ENCODE measurements around the gene TCF19.

TCF19 gene

DNA sequence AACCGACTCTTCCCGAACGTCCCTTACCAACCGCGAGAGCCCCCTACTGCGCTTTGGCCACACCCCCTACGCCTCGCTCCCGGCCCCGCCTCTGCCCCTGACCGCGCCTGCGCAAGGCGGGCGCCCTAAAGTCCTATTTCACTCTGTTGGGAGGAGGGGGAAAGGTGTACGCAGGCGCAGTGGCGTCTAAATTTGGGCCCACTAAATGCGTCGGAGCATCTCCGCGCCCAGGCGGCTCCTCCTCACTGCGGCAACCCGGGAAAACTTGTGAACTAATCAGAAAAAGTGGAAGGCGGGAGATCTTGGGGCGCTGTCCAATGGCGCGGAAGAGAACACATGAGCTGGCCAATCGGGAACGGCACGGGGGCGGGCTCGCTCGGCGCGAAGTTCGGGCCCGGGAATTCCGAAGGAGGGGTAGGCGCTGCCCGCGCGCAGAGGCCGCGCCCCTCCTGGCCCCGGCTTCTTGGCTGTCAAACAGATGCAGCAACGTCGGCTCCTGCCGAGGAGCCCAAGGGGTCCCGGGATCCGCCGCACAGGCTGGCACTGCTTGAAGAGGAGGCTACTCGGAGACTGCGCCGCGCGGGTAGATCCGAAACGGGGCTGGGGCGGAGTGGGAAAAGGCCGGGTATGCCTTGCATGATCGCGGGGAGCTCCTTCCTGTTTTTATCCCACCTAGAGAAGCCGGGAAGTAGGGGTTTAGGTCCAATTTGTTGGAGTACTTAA lies at the start of gene TCF19:
TCF19 (plus strand) TSS at position 450 of the 723 bp plus-strand sequence. CDS start 881 bp downstream, outside the sequence.
- DNase-seq: peak; percentile 99

GRCh38 chr6:31110825-31111582 lies 47.4 kb upstream of the TCF19 start:
- no peak for DNase-seq

- no peak for DNase-seq
Observed at GRCh38 chr6:31111712-31112111, 46.7 kb upstream of the TCF19 start.

- DNase-seq: no peak
Observed at GRCh38 chr6:31112478-31112877, 45.9 kb upstream of the TCF19 start, which contains the start of gene C6orf15. C6orf15 (minus strand) TSS chr6:31112575; CDS start chr6:31112555, 20 bp downstream.

DNA sequence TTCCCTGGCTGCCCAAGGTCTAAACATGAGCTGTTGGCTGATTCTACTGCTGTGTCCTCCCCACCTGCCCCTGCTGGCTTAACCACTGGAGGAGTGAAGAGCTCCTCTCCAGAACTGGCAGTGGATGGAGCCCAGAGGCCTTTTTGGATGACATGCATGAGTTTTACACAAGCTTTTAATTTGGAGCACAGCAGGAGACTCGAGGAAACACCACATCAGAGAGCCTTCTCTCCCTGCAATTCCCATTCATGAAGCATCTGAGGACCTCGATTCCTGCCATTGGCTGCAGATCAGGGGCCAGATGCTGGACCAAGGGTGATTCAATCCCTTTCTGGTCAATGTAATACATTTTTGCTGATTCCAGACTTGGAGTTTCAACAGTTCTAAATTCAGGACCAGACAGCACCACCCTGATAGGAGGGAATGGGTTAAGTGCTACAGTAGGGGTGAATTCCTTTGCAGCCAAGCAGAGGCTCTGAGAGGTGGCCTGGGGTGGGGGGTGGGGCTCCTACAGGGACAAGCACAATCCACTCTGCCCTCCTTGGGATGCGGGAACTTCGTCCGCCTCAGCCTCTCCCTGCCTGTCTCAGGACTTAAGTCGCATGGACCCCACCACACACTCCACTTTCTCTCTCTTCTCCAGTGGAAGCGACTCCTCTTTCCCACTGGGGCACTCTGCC lies 44.4 kb upstream of the TCF19 start:
- no peak for DNase-seq

DNA sequence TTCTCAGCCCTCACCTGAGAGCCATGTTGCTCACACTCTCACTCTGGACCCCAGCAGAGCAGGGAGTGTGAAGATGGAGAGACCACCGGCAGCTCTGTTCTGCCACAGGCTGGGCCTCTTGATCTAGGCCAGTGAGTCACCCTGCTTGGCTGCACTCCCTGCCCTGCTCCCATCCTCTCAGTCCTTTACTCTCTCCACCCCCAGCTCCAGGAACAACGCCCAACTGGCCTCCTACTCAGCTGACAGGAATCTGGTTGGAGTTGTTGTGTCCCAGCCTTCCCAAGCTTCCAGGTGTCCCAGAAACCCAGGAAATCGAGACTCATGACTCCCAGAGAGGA lies 43.9 kb upstream of the TCF19 start, which contains the start of gene PSORS1C1:
PSORS1C1 (plus strand) TSS at position 260 of the 338 bp plus-strand sequence. CDS start 14,833 bp downstream, outside the sequence.
- no peak for DNase-seq

DNA sequence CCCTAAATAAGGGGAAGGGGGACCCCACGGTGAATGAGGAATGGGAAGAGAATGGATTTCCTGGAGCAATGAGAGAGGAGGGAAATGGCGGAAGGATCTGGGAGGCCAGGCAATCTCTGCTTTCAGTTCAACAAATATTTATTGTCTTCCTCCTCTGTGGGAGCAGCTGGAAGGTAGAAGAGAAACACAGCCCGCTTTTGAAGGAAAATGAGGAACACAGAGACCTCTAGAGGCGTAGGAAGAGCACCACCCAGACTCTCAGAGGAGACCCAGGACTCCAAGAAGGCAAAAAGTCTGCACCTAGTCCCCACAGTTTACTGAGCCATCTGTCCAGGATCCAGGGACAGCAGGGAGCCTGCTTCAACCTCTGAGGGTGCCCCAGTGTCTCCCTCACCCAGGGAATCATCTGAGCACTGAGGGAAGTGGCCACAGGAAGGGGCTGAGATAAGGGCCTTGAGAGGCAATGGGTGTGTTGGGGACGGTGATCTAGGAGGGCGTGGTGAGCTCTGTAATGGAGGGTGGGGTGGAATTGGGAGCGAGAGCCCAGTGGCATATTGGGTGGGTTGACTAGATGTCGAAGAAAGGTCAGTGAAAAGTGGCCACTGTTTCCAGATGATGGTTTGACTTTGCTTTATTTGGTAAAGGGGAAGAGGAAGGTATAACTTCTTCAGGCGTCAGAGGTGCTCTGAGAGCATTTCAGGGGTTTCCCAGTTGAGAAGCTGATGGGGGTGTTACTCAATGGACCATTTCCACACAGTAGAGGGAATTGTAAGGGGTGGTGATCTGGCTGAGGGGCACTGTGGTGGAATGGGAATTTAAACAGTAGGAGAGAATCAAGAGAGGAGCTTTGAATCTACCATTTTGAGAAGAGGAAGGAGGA lies 43.2 kb upstream of the TCF19 start:
- no peak for DNase-seq

- no peak for DNase-seq
Observed at GRCh38 chr6:31115941-31116560, 42.3 kb upstream of the TCF19 start.

DNA sequence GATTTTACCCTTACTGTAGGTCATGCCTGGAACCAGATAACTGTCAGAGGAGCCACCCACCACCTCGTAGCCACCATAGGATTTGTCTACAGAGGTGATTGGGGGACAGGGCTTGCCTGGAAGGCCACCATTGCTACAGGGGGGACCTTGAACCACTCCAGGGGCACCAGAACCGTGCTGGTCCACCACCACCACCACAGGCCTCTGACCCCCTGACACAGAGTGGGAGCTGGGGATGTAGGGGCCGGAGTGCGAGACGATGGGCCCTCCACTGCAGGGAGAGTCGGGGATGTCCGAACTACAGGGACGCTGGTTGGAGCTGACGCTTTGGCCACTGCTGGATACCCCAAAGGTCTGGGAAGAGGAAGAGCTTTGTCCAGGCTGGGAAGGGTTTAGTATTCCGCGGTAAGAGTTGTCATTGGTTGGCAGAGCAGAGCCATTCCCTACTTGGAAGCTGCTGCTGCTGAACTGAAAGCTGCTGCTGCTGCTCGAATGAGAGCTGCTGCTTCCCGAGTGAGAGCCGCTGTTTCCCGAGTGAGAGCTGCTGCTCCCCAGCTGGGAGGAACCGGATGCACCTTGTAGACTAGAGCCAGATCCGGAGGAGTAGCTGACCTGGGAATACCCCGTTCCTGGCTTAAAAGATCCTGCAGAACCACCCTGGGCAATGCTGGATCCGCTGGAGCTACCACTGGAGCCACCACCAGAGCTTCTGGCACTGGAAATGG lies 41.6 kb upstream of the TCF19 start:
- DNase-seq: no peak

- no peak for DNase-seq
Observed at GRCh38 chr6:31118178-31118577, 40.2 kb upstream of the TCF19 start.

GRCh38 chr6:31120151-31120915 lies 38.1 kb upstream of the TCF19 start, which contains the start of gene CDSN:
CDSN (minus strand) TSS chr6:31120446; CDS start chr6:31120419, 27 bp downstream.
- no peak for DNase-seq

GRCh38 chr6:31121131-31121790 lies 37.1 kb upstream of the TCF19 start:
- no peak for DNase-seq

GRCh38 chr6:31122791-31123706 lies 35.3 kb upstream of the TCF19 start:
- DNase-seq: no peak

GRCh38 chr6:31125162-31125561 lies 33.2 kb upstream of the TCF19 start:
- no peak for DNase-seq

- no peak for DNase-seq
Observed at GRCh38 chr6:31125586-31126363, 32.6 kb upstream of the TCF19 start.

- no peak for DNase-seq
Observed at GRCh38 chr6:31126396-31127175, 31.8 kb upstream of the TCF19 start.

- DNase-seq: peak; percentile 81
Observed at GRCh38 chr6:31128093-31128676, 30.2 kb upstream of the TCF19 start.
